ENCODE data around the gene LMTK3. TPM values are rescaled to one million over a fixed set of nuclear protein-coding genes. Genes with fewer than 3 reads are reported as not detected.

LMTK3 gene
- total RNA-seq (2014; rRNA removed; shearing (Covaris generic)): 3.0 and 3.6 TPM in 2 replicates

- peaks cover 1% of the 10 kb centered on the region for H3K36me3 ChIP-seq (replicated peaks; ENCODE audit: control insufficient read depth, insufficient read depth, low read length)
- peak; percentile 95 for DNase-seq
- H3K4me3 ChIP-seq (ENCODE audit: insufficient read depth, low read depth, low read length): peak within 1 kb of the TSS; percentile 41
- peaks cover 25% of the 10 kb centered on the region for H3K27me3 ChIP-seq (ENCODE audit: control insufficient read depth, insufficient read depth, low read length)
These were observed at the start of gene LMTK3 for GRCh38 chr19:48511800-48512503. Gene LMTK3 (minus strand): TSS chr19:48511835. CDS start chr19:48511576, 259 bp downstream.

GRCh38 chr19:48561412-48561811, 49.8 kb upstream of the LMTK3 start:
- Histone ChIP-seq H3K4me3 (ENCODE audit: insufficient read depth, low read depth, low read length) (no peak overlapping the region), H3K27me3 (ENCODE audit: control insufficient read depth, insufficient read depth, low read length) (no peaks in the 10 kb centered on the region), H3K36me3 (replicated peaks; ENCODE audit: control insufficient read depth, insufficient read depth, low read length) (no peaks in the 10 kb centered on the region)
- DNase-seq: peak; percentile 5

- H3K4me3 ChIP-seq (ENCODE audit: insufficient read depth, low read depth, low read length): no peak overlapping the region
- no peaks in the 10 kb centered on the region for H3K36me3 ChIP-seq (replicated peaks; ENCODE audit: control insufficient read depth, insufficient read depth, low read length)
- DNase-seq: peak; percentile 64
- H3K27me3 ChIP-seq (ENCODE audit: control insufficient read depth, insufficient read depth, low read length): no peaks in the 10 kb centered on the region
These were observed 48.5 kb upstream of the LMTK3 start for GRCh38 chr19:48560095-48560530.

- DNase-seq: peak; percentile 84
- H3K4me3 ChIP-seq (ENCODE audit: insufficient read depth, low read depth, low read length): peak overlapping the region; percentile 16; the same call in 1 of the 2 replicates
- H3K27me3 ChIP-seq (ENCODE audit: control insufficient read depth, insufficient read depth, low read length): no peaks in the 10 kb centered on the region
- H3K36me3 ChIP-seq (replicated peaks; ENCODE audit: control insufficient read depth, insufficient read depth, low read length): no peaks in the 10 kb centered on the region
These were observed 46.5 kb upstream of the LMTK3 start for GRCh38 chr19:48558018-48558684.

GRCh38 chr19:48556825-48557224, 45.2 kb upstream of the LMTK3 start:
- H3K27me3 ChIP-seq (ENCODE audit: control insufficient read depth, insufficient read depth, low read length): no peaks in the 10 kb centered on the region
- DNase-seq: no peak
- H3K36me3 ChIP-seq (replicated peaks; ENCODE audit: control insufficient read depth, insufficient read depth, low read length): no peaks in the 10 kb centered on the region
- H3K4me3 ChIP-seq (ENCODE audit: insufficient read depth, low read depth, low read length): no peak overlapping the region

- Histone ChIP-seq H3K4me3 (ENCODE audit: insufficient read depth, low read depth, low read length) (no peak overlapping the region), H3K27me3 (ENCODE audit: control insufficient read depth, insufficient read depth, low read length) (no peaks in the 10 kb centered on the region), H3K36me3 (replicated peaks; ENCODE audit: control insufficient read depth, insufficient read depth, low read length) (no peaks in the 10 kb centered on the region)
- DNase-seq: peak; percentile 68
These were observed 44.5 kb upstream of the LMTK3 start for GRCh38 chr19:48556163-48556562.

GRCh38 chr19:48554385-48555091, 42.9 kb upstream of the LMTK3 start:
- Histone ChIP-seq H3K27me3 (ENCODE audit: control insufficient read depth, insufficient read depth, low read length) (no peaks in the 10 kb centered on the region), H3K36me3 (replicated peaks; ENCODE audit: control insufficient read depth, insufficient read depth, low read length) (no peaks in the 10 kb centered on the region), H3K4me3 (ENCODE audit: insufficient read depth, low read depth, low read length) (no peak overlapping the region)
- DNase-seq: peak; percentile 94

GRCh38 chr19:48553676-48554384, 42.2 kb upstream of the LMTK3 start:
- DNase-seq: peak; percentile 77
- Histone ChIP-seq H3K27me3 (ENCODE audit: control insufficient read depth, insufficient read depth, low read length) (no peaks in the 10 kb centered on the region), H3K4me3 (ENCODE audit: insufficient read depth, low read depth, low read length) (no peak overlapping the region), H3K36me3 (replicated peaks; ENCODE audit: control insufficient read depth, insufficient read depth, low read length) (no peaks in the 10 kb centered on the region)

- no peaks in the 10 kb centered on the region for H3K36me3 ChIP-seq (replicated peaks; ENCODE audit: control insufficient read depth, insufficient read depth, low read length)
- H3K27me3 ChIP-seq (ENCODE audit: control insufficient read depth, insufficient read depth, low read length): no peaks in the 10 kb centered on the region
- no peak overlapping the region for H3K4me3 ChIP-seq (ENCODE audit: insufficient read depth, low read depth, low read length)
- no peak for DNase-seq
These were observed 41.0 kb upstream of the LMTK3 start for GRCh38 chr19:48552406-48553322.

- H3K4me3 ChIP-seq (ENCODE audit: insufficient read depth, low read depth, low read length): no peak within 1 kb of the TSS
- H3K36me3 ChIP-seq (replicated peaks; ENCODE audit: control insufficient read depth, insufficient read depth, low read length): no peaks in the 10 kb centered on the region
- H3K27me3 ChIP-seq (ENCODE audit: control insufficient read depth, insufficient read depth, low read length): no peaks in the 10 kb centered on the region
- DNase-seq: peak; percentile 58
These were observed 40.0 kb upstream of the LMTK3 start, which contains the start of gene SULT2B1 for GRCh38 chr19:48551437-48552302. Gene SULT2B1 (plus strand): TSS chr19:48552172. CDS start chr19:48552253, 81 bp downstream.

GRCh38 chr19:48549380-48549779, 37.7 kb upstream of the LMTK3 start:
- no peaks in the 10 kb centered on the region for H3K36me3 ChIP-seq (replicated peaks; ENCODE audit: control insufficient read depth, insufficient read depth, low read length)
- no peak overlapping the region for H3K4me3 ChIP-seq (ENCODE audit: insufficient read depth, low read depth, low read length)
- DNase-seq: no peak

GRCh38 chr19:48548253-48548911, 36.7 kb upstream of the LMTK3 start:
- Histone ChIP-seq H3K36me3 (replicated peaks; ENCODE audit: control insufficient read depth, insufficient read depth, low read length) (no peaks in the 10 kb centered on the region), H3K27me3 (ENCODE audit: control insufficient read depth, insufficient read depth, low read length) (no peaks in the 10 kb centered on the region), H3K4me3 (ENCODE audit: insufficient read depth, low read depth, low read length) (no peak overlapping the region)
- DNase-seq: no peak

More at GRCh38 chr19:48549380-48549779, 37.7 kb upstream of the LMTK3 start:
- H3K27me3 ChIP-seq (ENCODE audit: control insufficient read depth, insufficient read depth, low read length): no peaks in the 10 kb centered on the region
